PC-3 (cell line): ENCODE measurements around the gene APOH. TPM values are rescaled to one million over a fixed set of nuclear protein-coding genes. Genes with fewer than 3 reads are reported as not detected.

ENCODE experiments used
- ATAC-seq: fragments of 200-7000 bp; cut with Tn5 transposase; 2 replicates; pipeline ENCODE4 v1.9.1; 2020; ENCODE audit warnings: mild to moderate bottlenecking, moderate library complexity
- BruUV-seq: library from RNA; stranded (reverse); fragments of 400-500 nt; replicated peaks from 2 replicates; lab custom pipeline; 2021; lab: Mats Ljungman, UMichigan
- CTCF ChIA-PET: fragments of 300-600 bp; sonication (Branson Sonifier 250); formaldehyde crosslinking; loops from one replicate; lab custom pipeline; 2022; ENCODE audit warnings: antibody characterized with exemption; lab: Charles Lee
- POLR2A ChIA-PET: fragments of 300-600 bp; sonication (Branson Sonifier 250); formaldehyde crosslinking; loops from one replicate; lab custom pipeline; 2022; ENCODE audit warnings: antibody characterized with exemption; ENCODE audit not compliant: unreplicated experiment; lab: Charles Lee
- DNase-seq: peaks from one replicate; pipeline ENCODE4 v3.0.0-alpha.2; 2015
- H2AFZ ChIP-seq: fragments of 300-600 bp; sonication (generic); 2 replicates; pipeline ENCODE4 v1.6.0; 2016; ENCODE audit warnings: antibody characterized with exemption, low read length
- H3F3A ChIP-seq: fragments of 300-600 bp; sonication (generic); one replicate; pipeline ENCODE4 v1.6.0; 2017; ENCODE audit warnings: antibody characterized with exemption, low read length, control low read depth, mild to moderate bottlenecking; ENCODE audit not compliant: unreplicated experiment
- H3K27ac ChIP-seq: fragments of 300-600 bp; sonication (generic); 2 replicates; pipeline ENCODE4 v1.5.1; 2016; ENCODE audit warnings: mild to moderate bottlenecking, low read length
- H3K27me3 ChIP-seq: fragments of 300-600 bp; sonication (generic); 2 replicates; pipeline ENCODE4 v1.6.1; 2016; ENCODE audit warnings: low read length, mixed read lengths
- H3K36me3 ChIP-seq: fragments of 300-600 bp; sonication (generic); 2 replicates; pipeline ENCODE4 v1.6.1; 2016; ENCODE audit warnings: low read depth, mixed run types, low read length, mixed read lengths
- H3K4me1 ChIP-seq: fragments of 300-600 bp; sonication (generic); 2 replicates; pipeline ENCODE4 v1.5.1; 2016; ENCODE audit warnings: low read length; ENCODE audit not compliant: insufficient read depth
- H3K4me2 ChIP-seq: fragments of 300-600 bp; sonication (generic); 2 replicates; pipeline ENCODE4 v1.6.0; 2016; ENCODE audit warnings: low read length
- H3K4me3 ChIP-seq: fragments of 300-600 bp; sonication (generic); 2 replicates; pipeline ENCODE4 v1.5.1; 2016; ENCODE audit warnings: mild to moderate bottlenecking, low read length, mixed read lengths
- H3K79me2 ChIP-seq: fragments of 300-600 bp; sonication (generic); 2 replicates; pipeline ENCODE4 v1.6.1; 2017; ENCODE audit warnings: low read length, mixed read lengths
- H3K9ac ChIP-seq: fragments of 300-600 bp; sonication (generic); 2 replicates; pipeline ENCODE4 v1.6.0; 2016; ENCODE audit warnings: mild to moderate bottlenecking, low read length
- H3K9me2 ChIP-seq: fragments of 300-600 bp; sonication (generic); replicated peaks from 2 replicates; pipeline ENCODE4 v1.6.1; 2016; ENCODE audit warnings: mixed run types, low read length, mixed read lengths
- H3K9me3 ChIP-seq: fragments of 300-600 bp; sonication (generic); 2 replicates; pipeline ENCODE4 v1.6.1; 2016; ENCODE audit warnings: low read length, mixed read lengths
- H4K20me1 ChIP-seq: fragments of 300-600 bp; sonication (generic); 2 replicates; pipeline ENCODE4 v1.6.1; 2016; ENCODE audit warnings: low read length, mixed read lengths
- CTCF ChIP-seq: fragments of 300-600 bp; sonication (generic); conservative IDR thresholded peaks from 2 replicates; pipeline ENCODE4 v1.5.1; 2017; ENCODE audit warnings: antibody characterized with exemption, low read depth, mild to moderate bottlenecking, low read length
- EZH2 ChIP-seq: fragments of 300-600 bp; sonication (generic); IDR thresholded peaks from one replicate; pipeline ENCODE4 v1.6.1; 2017; ENCODE audit warnings: antibody characterized with exemption, mild to moderate bottlenecking, low read length; ENCODE audit not compliant: unreplicated experiment
- intact Hi-C: fragments of 100-400 bp; cut with micrococcal nuclease; formaldehyde crosslinking; loops from 2 replicates; pipeline ENCODE4 v1.9.0; 2023
- total RNA-seq: library from RNA; depleted of rRNA; stranded (reverse); fragments of >200 nt; gene quantifications from 2 replicates; pipeline ENCODE4 v1.2.3, GENCODE V29; 2014; rRNA removed

The APOH gene
- total RNA-seq, 1 experiment from 2014 or later: not detected

GRCh38 chr17:66165537-66166123, 63.6 kb downstream of the APOH start:
- H3K4me2 ChIP-seq: no peak overlapping the region
- H3K27me3 ChIP-seq: no peaks in the 10 kb centered on the region
- peak; percentile 83 for DNase-seq
- no peaks in the 10 kb centered on the region for H3K9me2 ChIP-seq
- H4K20me1 ChIP-seq: no peaks in the 10 kb centered on the region
- no peak overlapping the region for H3K4me3 ChIP-seq
- no peaks in the 10 kb centered on the region for H3K79me2 ChIP-seq
- POLR2A ChIA-PET: interaction anchor here (0.6 kb wide), 1 partner anchor 40 kb away, joined by 4 read pairs; no protein-coding TSS in a partner anchor
- no peaks in the 10 kb centered on the region for H3K4me1 ChIP-seq
- H3F3A ChIP-seq: no peaks in the 10 kb centered on the region
- CTCF ChIA-PET: interaction anchor here (0.6 to 1.3 kb wide), 7 partner anchors 25 to 947 kb away, joined by 3 to 14 read pairs (median 3); no protein-coding TSS in a partner anchor
- H3K9me3 ChIP-seq: no peaks in the 10 kb centered on the region
- no TSS peak for BruUV-seq
- ATAC-seq: peak; percentile 59
- H2AFZ ChIP-seq: no peak overlapping the region
- H3K27ac ChIP-seq: no peak overlapping the region
- no peak for TF ChIP-seq EZH2
- peak; percentile 95 for TF ChIP-seq CTCF
- no peak overlapping the region for H3K9ac ChIP-seq
- intact Hi-C loops: loop anchor here (1.0 to 10.0 kb wide), 9 partner anchors 177 to 1201 kb away; no protein-coding TSS in a partner anchor
- H3K36me3 ChIP-seq: no peaks in the 10 kb centered on the region

Other genes starting within 250 kb of the APOH start
- gene CEP112, start 37.3 kb downstream of the APOH start, total RNA-seq: 3.3 and 6.5 TPM in 2 replicates
- 22.6 and 28.2 TPM in 2 replicates for gene PRKCA, start 73.2 kb upstream of the APOH start, total RNA-seq